Activated CD8-positive, alpha-beta T cell treated with anti-CD3 and anti-CD28 coated beads for 36 hours (primary cell): ENCODE measurements around the gene SLC50A1. TPM values are rescaled to one million over a fixed set of nuclear protein-coding genes. Genes with fewer than 3 reads are reported as not detected.

ENCODE experiments used
- ATAC-seq: fragments of 200-7000 bp; cut with Tn5 transposase; one replicate; pipeline ENCODE4 v1.10.0; 2021; ENCODE audit warnings: mild to moderate bottlenecking, moderate library complexity
- CTCF ChIA-PET: fragments of 350-600 bp; sonication (Branson Sonifier 250); formaldehyde crosslinking; loops from one replicate; lab custom pipeline; 2021; ENCODE audit warnings: antibody characterized with exemption; lab: Charles Lee
- POLR2A ChIA-PET: fragments of 350-600 bp; sonication (Branson Sonifier 250); formaldehyde crosslinking; loops from one replicate; lab custom pipeline; 2021; ENCODE audit warnings: antibody characterized with exemption; lab: Charles Lee
- DNase-seq: peaks from one replicate; pipeline ENCODE4 v3.0.0-alpha.2; 2020
- H3K27ac Mint-ChIP-seq: one replicate; pipeline ENCODE4 v1.8.0; 2021; ENCODE audit warnings: mild to moderate bottlenecking, mixed read lengths
- H3K27me3 Mint-ChIP-seq: one replicate; pipeline ENCODE4 v1.8.0; 2021; ENCODE audit warnings: mixed read lengths
- H3K36me3 Mint-ChIP-seq: one replicate; pipeline ENCODE4 v1.8.0; 2021; ENCODE audit warnings: low read depth, mixed read lengths
- H3K4me1 Mint-ChIP-seq: one replicate; pipeline ENCODE4 v1.8.0; 2021; ENCODE audit warnings: low read depth, mixed read lengths
- H3K4me3 Mint-ChIP-seq: one replicate; pipeline ENCODE4 v1.8.0; 2021; ENCODE audit warnings: mild to moderate bottlenecking, moderate library complexity, mixed read lengths
- H3K9me3 Mint-ChIP-seq: one replicate; pipeline ENCODE4 v1.8.0; 2021; ENCODE audit warnings: mixed read lengths
- intact Hi-C: fragments of 100-400 bp; cut with micrococcal nuclease; formaldehyde crosslinking; loops from one replicate; pipeline ENCODE4 v1.10.0; 2022
- total RNA-seq, 2 experiments: library from RNA; stranded (reverse); gene quantifications; one replicate each; pipeline ENCODE4 v1.2.3, GENCODE V29; 2021
- TF ChIP-seq, protein P1 (sequence below): fragments of 200-600 bp; IDR thresholded peaks from one replicate; pipeline ENCODE4 v1.8.0; 2022; ENCODE audit warnings: antibody characterized with exemption, mild to moderate bottlenecking

SLC50A1 gene
- total RNA-seq, 2 experiments from 2014 or later, result 59.7 to 64.0 TPM

DNA sequence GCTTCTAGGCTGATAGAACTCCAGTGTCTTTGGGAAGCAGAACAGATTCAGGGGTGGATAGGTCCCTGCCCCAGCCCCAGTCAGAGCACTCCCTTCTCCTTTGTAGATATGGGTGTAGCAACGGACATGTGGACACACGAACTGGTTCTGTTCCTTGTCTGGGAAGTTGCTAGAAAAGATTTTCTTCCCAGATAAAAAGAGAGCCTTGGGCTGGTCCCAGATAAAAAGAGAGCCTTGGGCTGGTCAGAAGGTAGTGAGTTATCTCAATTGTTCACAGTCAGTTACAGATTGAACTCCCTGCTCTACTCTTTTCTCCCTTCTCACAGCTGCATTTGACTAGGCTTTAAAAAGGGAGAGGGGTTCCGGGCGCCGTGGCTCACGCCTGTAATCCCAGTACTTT lies 15.4 kb upstream of the SLC50A1 start:
- Mint-ChIP-seq H3K9me3 (no peaks in the 10 kb centered on the region), H3K4me1 (no peaks in the 10 kb centered on the region), H3K27ac (no peak overlapping the region), H3K36me3 (no peaks in the 10 kb centered on the region), H3K4me3 (no peak overlapping the region), H3K27me3 (peaks cover 3% of the 10 kb centered on the region)
- DNase-seq (no peak), ATAC-seq (no peak)
- POLR2A ChIA-PET, result interaction anchor here (1.4 kb wide), 1 partner anchor 14 kb away, joined by 4 read pairs; no protein-coding TSS in a partner anchor
- intact Hi-C loops, result no loop called here
- TF ChIP-seq, protein P1, sequence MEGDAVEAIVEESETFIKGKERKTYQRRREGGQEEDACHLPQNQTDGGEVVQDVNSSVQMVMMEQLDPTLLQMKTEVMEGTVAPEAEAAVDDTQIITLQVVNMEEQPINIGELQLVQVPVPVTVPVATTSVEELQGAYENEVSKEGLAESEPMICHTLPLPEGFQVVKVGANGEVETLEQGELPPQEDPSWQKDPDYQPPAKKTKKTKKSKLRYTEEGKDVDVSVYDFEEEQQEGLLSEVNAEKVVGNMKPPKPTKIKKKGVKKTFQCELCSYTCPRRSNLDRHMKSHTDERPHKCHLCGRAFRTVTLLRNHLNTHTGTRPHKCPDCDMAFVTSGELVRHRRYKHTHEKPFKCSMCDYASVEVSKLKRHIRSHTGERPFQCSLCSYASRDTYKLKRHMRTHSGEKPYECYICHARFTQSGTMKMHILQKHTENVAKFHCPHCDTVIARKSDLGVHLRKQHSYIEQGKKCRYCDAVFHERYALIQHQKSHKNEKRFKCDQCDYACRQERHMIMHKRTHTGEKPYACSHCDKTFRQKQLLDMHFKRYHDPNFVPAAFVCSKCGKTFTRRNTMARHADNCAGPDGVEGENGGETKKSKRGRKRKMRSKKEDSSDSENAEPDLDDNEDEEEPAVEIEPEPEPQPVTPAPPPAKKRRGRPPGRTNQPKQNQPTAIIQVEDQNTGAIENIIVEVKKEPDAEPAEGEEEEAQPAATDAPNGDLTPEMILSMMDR, result no peak
- CTCF ChIA-PET, result interaction anchor here (1.2 to 1.3 kb wide), 2 partner anchors 29 to 47 kb away, joined by 5 to 6 read pairs; no protein-coding TSS in a partner anchor

DNA sequence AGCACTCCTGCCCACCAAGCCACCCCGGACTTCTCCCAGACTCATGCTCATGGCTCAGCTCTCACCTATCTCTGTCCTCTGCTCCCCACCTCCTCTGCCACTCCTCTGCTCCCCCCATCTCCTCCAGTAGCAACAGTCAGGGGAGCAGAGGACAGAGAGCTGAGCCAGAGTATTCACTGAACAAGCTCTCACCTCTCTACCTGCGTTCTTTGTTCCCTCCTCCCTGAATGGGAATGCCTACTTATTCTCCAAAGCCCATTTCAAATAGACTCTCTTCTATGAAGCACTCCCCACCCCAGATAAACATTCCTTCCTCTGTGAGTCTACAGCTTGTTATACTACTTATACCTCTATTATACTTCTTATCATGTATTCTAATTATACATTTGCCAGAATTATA lies 14.4 kb upstream of the SLC50A1 start:
- Mint-ChIP-seq H3K27me3 (peaks cover 5% of the 10 kb centered on the region), H3K9me3 (no peaks in the 10 kb centered on the region), H3K27ac (no peak overlapping the region), H3K36me3 (no peaks in the 10 kb centered on the region), H3K4me3 (no peak overlapping the region), H3K4me1 (no peaks in the 10 kb centered on the region)
- ChIA-PET CTCF (interaction anchor here (0.7 to 1.3 kb wide), 2 partner anchors 30 to 56 kb away, joined by 3 to 5 read pairs; no protein-coding TSS in a partner anchor), POLR2A (interaction anchor here (1.4 kb wide), 1 partner anchor 13 kb away, joined by 4 read pairs; no protein-coding TSS in a partner anchor)
- TF ChIP-seq, protein P1, result no peak
- intact Hi-C loops, result no loop called here
- ATAC-seq, result no peak
- no peak for DNase-seq

DNA sequence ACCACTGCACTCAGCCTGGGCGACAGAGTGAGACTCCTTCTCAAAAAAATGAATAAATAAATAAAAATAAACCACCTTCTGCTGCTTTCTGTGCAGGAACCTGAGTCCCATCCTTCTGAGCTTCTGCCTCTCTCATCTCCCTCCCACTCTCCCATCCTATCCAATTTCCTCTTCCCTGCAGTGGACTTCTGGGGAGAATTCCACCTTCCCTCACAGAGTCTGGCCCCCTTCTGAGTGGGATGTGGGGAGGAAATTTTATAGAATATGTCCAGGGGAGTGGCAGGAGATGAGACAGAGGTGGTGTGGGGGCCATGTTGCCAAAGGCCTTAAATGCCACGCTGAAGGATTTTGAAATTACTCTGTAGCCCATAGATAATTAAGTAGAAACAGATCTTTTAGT lies 13.3 kb upstream of the SLC50A1 start:
- POLR2A ChIA-PET, result no interaction called here
- Mint-ChIP-seq H3K9me3 (no peaks in the 10 kb centered on the region), H3K4me3 (no peak overlapping the region), H3K36me3 (no peaks in the 10 kb centered on the region), H3K27me3 (peaks cover 11% of the 10 kb centered on the region), H3K27ac (no peak overlapping the region), H3K4me1 (peaks cover 9% of the 10 kb centered on the region)
- ATAC-seq, result no peak
- TF ChIP-seq, protein P1, result no peak
- CTCF ChIA-PET, result interaction anchor here (1.0 to 1.4 kb wide), 2 partner anchors 31 to 45 kb away, joined by 3 to 6 read pairs; no protein-coding TSS in a partner anchor
- DNase-seq, result no peak
- intact Hi-C loops, result no loop called here

DNA sequence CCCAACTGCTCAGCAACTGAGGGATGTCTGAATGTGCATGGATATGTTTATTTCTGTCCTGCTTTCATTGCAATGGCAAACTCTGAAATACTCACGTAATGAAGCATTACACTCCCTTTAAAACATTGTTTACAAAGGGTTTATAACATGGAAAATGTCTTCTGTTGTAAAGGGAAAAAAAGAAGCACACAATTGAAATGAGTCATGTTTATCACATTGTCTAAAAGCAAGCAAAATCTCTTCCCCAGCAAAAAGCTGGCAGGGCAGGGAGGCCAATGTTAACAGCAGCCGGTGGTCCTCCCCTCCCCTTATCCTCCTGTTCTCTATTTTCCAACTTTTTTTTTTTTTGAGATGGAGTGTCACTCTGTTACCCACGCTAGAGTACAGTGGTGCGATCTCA lies 11.9 kb upstream of the SLC50A1 start:
- POLR2A ChIA-PET, result interaction anchor here (0.7 kb wide), 1 partner anchor 15 kb away, joined by 3 read pairs; no protein-coding TSS in a partner anchor
- Mint-ChIP-seq H3K27me3 (peaks cover 21% of the 10 kb centered on the region), H3K9me3 (no peaks in the 10 kb centered on the region), H3K4me3 (no peak overlapping the region), H3K36me3 (no peaks in the 10 kb centered on the region), H3K4me1 (peaks cover 21% of the 10 kb centered on the region), H3K27ac (no peak overlapping the region)
- intact Hi-C loops, result no loop called here
- DNase-seq (no peak), ATAC-seq (no peak)
- TF ChIP-seq, protein P1, result no peak
- CTCF ChIA-PET, result interaction anchor here (0.6 to 0.9 kb wide), 2 partner anchors 14 to 33 kb away, joined by 3 read pairs; no protein-coding TSS in a partner anchor
